Activated naive CD4-positive, alpha-beta T cell treated with anti-CD3 and anti-CD28 coated beads, Interleukin-2, amount 50 U/mL, for 16 hours (primary cell): ENCODE data around the gene RNF223.

ENCODE experiments used
- DNase-seq: peaks from one replicate; pipeline ENCODE4 v3.0.0-alpha.2; 2020

The RNF223 gene

DNA sequence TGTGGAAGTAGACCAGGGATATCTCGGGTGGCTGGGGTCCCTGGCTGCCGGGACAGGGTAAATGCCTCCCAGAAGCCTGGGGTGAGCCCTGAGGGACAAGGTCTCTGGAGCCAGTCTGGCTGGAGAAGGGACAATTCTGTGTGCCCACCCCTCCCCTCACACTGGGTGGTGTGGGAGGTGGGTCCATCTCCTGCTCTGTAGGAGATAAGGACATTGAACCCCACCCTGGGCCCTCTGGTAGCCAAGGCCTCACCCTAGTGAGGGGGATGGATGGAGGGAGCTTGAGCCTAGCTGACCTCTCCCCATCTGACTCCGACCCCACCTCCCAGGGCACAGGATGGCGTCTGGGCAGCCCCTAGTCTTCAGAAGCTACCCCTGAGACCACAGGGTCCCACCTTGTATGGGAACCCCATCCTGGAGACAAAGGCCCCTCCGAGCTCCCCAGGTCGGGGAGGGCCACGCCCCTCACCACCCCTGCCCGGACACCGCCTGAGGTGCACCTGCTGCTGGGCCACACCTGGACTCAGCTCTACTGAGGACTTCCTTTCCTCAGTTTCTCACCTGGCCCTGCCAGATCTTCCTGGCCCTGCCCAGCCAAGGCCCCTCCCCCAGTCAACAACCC is 49.8 kb downstream of the RNF223 start:
- DNase-seq = no peak

DNA sequence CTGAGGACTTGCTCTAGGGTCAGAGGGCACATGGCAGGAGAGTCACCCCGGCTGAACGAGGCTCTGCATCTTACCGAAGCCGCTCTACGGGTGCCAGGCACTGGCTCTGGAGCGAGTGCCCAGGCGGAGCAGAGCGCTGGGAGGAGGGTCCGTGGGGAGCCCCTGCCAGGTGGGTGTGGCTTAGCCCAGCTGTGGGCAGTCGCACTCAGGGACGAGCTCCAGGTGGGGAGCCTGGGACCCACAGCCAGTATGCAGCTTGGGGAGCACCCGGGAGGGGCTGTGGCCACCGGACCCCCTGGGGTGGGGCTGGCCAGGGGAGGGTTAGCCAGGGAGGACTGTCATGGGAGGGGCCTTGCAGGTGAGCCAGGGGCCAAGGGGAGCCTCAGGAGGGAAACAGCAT is 50.4 kb downstream of the RNF223 start:
- no peak for DNase-seq

DNA sequence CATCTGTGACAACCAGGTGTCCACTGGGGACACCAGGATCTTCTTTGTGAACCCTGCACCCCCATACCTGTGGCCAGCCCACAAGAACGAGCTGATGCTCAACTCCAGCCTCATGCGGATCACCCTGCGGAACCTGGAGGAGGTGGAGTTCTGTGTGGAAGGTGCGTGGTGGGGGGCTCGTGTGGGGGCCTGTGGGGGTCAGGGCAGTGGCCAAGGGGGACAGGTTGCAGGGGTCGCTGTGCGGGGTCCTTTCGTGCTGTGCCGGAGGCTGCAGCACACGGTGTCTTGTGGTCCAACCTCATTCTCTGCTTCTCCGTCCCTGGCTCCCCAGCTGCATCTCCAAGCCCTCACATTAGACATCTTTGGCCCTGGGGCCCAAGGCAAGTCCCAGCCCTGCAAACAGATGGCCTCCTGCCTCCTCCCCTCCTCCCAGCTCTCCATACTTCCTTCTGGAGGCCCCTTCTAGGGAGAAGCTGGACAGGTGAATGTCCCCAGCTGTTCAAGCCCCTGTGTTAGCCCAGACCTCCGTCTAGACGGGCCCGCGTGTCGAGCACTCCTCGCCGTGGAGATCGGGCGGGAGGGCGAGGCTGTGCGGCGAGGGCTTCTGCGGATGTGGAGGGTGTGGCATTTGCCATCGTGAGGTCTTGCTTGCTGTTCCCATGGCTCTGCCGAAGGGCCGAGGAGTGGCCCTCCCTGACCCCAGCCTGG is 51.6 kb downstream of the RNF223 start:
- DNase-seq = no peak

DNA sequence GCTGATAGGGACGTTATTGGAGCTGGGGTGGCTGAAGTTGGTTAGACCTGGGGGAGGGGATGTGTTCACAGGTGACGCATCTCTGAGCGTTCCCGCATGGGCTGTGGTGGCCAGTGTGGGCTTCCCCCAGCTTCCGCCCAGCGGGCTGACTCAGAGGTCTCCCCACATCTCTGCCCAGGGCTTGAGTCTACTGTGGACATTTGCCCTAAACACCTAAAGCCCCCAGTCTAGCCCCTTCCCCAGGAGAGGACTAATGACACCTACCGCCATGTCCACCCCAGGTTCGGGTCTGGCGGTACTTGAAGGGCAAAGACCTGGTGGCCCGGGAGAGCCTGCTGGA is 52.2 kb downstream of the RNF223 start:
- DNase-seq = no peak

DNA sequence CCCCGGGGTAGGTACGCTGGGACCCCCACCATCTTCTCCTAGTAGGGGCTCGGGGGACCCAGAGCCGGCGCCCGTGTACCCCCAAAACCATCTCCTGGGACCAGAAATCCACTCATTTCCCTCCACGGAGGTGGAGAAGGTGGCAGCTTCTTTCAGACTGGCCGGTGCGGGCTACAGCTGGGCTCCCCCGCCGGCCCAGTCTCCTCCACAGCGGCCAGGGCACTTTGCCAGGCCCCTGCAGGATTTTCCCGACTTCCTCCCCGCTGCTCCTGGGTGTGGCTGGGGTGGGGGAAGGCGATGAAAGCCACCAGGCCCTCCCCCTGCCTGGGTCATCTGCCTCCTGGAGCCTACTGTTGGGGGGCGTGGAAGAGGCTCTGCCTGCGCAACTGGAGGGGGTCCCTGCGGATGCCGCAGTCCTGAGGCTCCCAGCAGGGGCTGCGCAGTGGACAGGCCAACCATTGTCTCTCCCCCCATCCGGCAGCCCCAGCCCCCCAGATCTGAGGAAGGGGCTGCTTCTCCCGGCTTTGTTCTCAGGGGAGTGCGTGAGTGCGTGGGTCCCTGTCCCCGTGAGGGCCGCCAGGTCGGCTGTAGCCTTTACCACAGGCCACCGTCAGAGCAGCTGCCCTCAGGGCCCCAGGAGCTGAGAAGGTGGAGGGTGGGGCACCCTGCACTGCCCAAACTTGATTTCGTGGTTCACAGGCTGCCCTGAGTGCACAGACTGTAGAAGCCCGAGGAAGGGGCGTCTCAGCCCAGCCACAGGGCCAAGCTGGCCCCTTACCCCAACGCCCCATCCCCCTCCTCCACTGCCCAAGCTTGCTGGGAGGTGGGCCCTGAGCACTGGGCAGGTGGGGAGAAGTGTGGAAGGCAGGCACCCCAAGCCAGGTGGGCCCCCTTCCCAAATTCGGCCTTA is 52.8 kb downstream of the RNF223 start:
- DNase-seq = no peak
